T-helper 1 cell (primary cell): ENCODE results near the gene SLC41A3.

Source experiments
- DNase-seq, 5 donors: peaks; one replicate each; pipeline ENCODE4 v3.0.0-alpha.2; 2012 to 2020

SLC41A3 gene

DNA sequence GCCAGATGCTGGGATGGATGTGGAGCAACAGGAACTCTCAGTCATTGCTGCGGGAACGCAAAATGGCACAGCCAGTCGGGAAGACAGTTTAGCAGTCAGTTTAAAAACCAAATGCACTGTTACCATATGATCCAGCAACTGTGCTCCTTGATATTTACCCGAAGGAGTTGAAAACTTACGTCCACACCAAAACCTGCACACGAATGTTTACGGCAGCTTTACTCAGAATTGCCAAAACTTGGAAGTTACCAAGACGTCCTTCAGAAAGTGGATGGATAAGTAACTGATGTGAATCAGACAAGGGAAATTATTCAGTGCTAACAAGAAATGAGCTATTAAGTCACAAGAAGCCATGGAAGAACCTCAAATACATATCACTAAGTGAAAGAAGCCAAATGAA, 36.1 kb upstream of the SLC41A3 start:
- no peak for DNase-seq

DNA sequence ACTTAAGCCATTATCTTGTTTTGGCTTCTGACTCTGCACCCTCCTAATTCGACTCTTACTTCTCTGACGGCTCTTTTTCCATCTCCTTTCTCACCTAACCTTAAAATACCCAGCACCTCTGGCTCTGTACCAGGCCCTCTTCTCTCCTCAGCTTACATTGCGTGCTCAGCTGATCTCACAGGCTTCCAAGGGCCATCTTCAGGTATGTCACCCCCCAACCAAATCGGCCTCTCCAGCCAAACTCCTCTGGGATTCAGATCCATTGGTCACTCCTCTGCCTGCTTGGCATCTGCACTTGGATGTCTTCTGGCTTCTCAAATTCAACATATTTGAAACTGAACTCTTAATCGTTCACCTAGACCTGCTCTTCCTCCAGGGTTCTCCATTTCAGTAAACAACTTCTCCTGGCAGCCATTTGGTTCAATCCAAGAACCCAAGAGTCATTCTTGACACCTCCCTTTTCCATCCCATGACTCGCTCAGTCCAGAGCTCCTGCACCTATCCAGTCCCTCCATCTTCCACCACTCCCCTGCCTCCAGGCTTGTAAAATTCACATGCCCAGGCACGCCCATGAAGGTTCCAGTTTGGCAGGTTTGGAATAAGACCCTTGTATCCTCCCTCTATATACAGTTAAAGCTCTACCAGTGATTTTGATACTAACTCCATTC, 35.2 kb upstream of the SLC41A3 start:
- no peak for DNase-seq

DNA sequence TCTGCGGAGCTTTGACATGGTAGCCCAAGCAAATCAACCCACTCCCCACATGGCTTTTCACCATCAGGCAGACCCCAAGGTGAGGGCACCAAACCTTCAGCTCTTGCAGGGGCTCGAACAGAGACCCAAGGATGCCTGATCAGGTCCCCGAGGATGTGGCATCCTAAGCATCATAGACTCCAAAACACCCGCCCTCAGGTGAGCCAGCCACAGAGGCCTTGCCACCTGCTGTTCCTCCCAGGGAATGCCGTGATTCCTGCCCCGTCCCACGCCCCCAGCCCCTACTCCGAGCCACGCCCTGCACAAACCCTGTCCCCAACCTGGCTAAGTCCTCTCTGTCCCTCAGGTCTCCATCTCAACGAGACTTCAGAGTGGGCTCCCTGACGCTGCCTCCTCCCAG, 34.7 kb upstream of the SLC41A3 start:
- no peak for DNase-seq

DNA sequence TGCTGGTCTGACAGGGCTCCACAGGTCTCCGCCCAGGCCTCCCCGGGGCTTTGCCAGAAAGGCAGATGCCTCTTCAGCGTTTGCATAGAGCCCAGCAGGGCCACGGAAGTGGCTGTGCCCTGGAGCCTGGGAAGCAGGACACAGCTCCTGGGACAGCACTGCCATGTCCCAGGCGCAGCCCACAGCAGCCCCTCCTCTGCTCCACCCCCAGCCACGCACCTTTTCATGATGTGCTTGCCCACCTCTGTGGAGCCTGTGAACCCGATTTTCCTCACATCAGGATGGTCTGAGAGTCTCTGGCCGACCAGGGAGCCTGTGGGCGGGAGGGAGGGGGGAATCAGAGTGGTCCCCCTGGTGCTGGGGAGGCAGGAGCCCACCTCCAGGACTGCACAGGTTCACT, 33.9 kb upstream of the SLC41A3 start:
- DNase-seq: no peak

DNA sequence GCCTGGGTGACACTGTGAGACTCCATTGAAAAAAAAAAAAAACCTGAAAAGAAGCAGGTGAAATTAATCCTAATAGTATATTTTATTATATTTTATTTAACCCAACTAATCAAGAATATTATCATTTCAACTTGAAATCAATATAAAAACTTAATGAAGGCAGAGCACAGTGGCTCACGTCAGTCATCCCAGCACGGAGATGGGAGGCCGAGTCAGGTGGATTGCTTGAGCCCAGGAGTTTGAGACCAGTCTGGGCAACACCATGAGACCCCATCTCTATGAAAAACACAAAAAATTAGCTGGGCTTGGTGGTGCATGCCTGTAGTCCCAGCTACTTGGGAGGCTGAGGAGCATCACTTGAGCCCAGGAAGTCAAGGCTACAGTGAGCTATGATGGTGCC, 33.3 kb upstream of the SLC41A3 start:
- no peak for DNase-seq

DNA sequence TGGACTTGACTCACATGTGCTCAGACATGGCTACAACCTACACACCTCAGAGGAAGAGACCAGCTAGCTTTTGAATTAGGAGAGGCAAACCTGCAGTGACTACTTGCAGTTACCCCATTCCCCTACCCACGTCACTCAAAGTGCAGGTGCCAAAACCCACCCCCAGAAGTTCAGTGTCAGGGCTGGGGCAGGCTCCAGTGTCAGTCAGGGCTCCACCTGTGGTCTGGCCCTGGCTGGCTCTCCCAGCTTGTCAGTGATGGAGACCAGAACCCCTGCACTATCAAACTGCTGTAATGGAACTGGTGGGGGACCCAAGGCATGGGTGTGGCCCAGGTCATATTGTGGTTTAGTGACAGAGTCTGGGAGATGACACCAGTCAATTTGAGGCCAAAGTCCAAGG, 32.6 kb upstream of the SLC41A3 start:
- no peak for DNase-seq

DNA sequence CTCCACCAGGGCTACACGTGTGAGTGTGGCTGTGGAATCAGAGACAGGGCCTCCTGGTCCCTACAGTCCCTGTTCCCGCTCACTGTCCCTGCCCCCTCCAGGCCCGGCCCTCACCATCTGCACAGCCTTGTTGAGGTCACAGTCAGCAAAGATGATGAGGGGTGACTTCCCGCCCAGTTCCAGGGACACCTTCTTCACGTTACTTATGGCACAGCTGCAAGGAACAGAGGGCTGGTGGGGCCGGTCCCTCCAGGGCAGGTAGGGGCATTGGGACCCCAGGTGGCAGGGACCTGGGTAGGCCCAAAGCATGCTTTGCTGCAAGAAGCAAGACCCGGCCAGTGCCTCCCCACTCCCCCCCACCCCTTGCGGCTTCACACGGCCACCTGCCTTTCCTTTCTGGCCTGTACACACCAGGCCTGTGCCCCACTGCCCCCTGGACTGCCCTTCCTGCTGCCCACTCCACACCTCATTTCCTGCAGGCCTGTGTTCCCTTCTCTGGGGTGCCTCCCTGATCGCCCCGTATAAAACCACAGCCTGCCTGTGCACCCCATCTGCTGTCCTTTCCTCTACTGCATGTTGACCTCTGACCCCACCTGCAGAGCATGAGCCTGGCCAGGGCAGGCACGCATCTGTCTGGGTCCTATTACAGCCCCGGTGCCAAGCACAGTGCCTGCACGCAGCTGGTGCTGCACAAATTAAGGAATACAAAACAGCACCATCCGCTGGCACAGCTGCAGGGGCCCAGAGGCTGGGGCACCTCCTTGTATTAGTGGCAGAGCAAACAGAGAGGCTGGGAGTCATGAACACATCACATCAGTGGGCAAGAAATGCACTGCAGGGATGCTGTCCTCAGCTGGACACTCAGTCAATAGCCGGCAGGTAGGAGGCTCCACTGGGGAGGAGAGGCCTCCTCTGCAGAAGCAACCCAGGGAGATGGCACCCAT, 30.8 kb upstream of the SLC41A3 start:
- DNase-seq: no peak

DNA sequence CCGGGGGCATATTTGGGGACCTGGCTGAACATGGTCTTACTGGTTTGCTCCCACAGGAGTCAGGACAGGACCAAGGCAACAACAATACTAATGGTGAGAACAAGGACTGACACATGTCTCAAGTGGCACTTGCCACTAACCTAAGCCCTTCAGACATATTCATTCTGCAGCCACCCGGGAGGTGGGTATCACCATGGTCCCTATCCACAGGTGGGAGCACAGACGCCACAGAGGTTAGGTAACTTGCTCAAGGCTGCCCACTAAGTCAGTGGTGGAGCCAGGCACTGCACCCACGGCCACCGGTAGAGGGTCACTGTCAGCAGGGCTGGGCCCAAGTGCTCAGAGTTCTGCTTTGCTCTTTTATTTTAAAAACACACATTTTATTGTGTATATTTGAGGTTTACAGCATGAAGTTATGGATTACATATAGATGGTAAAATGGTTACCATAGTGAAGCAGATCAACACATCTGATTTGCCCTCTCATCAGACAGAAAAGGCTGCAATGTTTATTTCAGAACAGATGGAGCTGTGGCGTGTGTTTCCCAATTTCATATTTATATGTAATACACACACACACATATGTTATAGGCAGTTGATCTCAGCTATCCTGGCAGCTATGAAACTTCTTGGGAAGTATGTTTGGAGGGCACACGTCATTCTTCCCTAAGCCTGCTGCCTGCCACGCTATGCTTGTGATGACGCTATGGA, 30.0 kb upstream of the SLC41A3 start:
- no peak for DNase-seq

DNA sequence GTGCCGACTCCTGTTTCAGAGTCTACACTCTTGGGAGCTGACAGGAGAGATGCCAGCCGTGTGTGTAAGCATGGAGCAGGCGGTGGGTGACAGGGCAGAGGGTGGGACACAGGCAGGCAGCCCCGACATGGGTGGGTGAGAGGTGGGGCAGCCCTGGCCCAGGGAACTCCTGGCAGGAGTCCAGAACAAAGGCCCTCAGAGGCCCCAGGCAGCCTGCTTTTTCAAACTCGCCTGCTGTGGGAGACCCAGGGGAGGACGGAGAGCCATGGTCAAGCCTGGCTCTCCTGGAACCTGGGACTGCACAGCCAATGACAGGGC, 29.3 kb upstream of the SLC41A3 start:
- no peak for DNase-seq

DNA sequence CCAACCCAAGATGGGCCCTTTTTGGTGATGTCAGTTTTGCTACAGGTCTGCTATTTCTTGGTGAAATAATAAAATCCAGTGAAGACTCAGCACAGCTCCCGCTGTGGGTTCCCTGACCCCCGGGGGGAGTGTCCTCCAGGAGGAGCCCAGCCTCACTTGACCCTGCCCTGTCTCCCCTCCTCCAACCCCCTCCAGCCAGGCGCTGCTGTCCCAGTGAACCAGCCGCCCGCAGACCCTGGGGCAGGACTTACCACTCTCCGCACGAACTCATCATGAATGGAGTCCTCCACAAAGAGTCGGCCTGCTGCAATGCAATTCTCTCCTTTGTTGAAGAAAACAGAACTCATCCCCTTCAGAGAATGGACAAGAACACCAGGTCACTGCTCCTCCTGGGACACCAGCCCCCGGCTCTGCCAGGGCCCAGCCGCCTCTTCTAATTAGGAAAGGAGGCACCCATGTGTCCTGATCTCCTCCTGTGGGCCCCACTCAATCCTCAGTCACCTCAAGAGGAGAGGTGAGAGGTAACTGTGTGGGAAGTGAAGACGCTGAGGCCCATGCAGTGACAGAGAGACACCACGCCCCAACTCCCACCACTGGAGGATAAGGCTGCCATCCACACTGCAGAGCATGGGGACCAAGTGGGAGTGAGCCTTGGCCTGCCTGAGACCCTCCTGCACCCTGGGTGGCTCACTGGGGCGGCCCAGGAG, 28.8 kb upstream of the SLC41A3 start:
- DNase-seq: no peak

DNA sequence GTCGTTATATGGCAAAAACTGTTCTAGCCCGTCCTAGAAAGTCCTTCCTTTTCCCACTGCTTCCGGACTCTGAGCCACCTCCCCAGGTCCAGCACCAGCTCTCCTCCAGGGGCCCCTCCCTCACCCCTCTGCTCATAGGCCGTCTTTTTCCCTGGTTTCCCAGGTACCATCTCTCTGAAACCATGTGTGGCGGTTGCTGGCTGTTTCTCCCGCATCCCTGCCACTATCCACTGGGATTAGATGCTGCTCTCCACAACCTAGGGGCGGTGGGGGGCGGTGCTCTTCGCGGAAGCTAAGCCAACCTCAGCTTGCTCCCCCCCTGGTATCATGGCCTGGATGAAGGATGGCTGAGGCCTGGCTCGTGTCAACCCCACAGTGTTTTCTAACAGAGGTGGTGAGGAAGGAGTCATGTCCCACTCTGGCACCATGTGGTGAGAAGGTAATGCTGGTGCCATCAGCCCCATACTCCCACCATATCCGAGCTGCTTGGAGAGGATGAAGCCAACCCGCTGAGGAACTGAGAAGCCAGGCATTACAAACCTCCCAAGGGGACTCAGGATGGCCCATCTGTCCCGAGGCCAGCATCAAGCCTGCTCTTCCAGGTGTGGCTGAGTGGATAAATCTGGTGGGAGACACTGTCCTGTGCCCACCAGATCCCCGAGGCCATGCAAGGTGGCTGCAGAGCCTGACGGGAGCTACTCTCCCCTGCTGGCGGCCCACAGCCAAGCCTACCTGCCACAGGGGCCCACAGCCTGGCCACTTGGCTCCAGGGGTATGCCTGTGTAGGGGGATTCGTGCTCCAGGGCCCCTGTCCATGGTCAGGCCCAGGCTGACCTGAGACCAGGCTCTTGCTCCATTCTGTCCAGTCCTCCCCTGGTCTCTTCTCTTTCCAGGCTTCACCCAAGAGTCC, 27.9 kb upstream of the SLC41A3 start:
- no peak for DNase-seq

DNA sequence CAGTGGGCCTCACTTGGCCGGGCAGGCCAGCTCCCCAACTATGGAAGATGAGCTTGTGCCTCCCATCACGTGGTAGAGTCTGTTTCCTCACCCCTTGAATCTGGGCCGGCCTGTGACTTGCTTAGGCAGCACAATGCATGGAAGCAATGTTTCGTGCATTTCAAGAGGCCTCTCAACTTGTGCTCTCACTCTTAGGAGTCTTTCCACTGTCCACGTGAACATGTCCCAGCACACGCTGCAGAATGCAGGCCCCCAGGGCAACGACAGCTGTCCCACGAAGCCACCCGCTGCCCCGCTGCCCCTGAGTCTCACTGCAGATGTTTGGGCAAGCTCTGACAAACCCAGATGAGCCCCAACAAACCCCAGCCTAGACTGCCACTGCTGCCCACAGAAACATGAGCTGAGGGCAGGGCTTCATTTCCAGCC, 27.2 kb upstream of the SLC41A3 start:
- no peak for DNase-seq

DNA sequence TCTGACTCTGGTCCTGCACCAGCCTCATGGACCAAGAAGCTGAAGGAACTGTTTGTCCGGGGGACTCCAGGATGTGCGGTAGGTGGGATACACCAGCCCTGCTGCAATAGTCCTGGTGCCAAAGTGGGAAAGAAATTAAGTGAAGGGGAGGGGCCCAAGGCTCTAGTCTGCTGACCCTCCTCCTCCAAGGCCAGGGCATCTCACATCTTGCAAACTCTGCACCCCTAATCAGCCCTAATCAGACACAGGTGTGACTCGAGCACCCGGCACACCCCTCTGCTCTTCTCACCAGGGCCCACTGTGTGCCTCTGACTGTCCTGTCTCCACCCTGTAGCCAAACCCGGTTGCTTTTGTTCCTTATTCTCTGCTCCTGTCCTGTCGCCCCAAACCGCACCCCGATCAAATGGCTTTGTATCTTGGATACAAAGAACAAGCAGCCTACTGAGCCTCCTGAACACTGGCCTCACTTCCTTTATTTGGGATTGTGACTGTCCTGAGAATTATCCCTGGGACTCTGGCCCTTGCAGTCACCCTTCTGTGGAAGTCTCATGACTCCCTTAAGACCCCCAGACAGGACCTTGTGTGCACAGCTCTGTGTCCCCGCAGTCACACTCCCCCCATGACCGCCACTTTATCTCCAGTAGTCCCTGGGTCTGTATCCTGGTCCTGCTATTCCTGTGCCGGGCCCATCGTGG, 26.7 kb upstream of the SLC41A3 start:
- no peak for DNase-seq

DNA sequence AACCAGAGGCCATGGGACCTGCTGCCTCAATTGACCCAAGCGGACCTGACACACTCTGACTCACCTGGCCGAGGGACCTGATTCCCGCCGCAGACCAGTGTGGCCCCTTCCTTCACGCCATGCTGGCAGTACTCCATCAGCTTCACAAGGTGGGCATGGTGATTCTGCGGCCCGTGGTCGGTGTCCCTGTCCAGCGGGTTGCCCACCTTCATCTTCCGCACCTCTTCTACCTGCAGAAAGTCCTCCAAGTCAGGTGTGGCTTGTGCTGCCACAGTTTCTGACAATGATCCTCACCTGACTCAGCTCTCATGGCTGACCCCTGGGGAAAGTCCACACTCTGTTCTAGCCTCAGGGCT, 25.9 kb upstream of the SLC41A3 start:
- no peak for DNase-seq

DNA sequence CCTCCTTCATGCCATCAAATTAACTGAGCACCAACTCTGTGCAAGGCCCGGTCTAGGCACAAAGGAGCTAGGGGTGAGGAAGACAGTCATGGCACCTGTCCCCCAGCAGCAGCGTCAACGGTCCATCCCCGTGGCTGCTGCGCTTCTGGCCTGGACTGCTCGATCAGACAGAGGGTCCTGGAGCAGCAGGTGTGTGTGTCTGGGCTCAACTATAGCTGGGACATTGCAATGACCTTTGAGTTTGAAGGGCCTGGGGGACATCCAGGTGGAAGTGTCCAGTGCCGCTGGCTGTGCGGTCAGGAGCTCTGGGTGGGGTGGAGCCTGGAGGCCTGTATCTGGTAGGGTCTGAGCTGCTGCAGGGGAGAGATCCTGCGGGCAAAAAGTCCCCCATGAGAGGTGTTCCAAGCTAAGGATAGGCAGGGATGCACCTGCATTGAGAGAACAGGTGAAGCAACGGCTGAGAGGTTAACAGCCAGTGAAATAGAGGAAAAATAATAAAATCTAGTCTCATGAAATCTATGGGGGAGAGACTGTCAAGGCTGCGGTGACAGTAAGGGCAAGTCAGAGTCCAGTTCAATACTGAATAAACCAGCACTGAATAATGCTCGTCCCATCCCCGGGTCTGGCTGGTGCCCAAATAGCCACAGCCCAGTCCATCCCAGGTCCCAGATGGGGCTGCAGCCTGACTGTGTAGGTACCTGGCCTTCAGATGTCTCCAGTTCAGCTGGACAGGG, 25.4 kb upstream of the SLC41A3 start:
- no peak for DNase-seq

DNA sequence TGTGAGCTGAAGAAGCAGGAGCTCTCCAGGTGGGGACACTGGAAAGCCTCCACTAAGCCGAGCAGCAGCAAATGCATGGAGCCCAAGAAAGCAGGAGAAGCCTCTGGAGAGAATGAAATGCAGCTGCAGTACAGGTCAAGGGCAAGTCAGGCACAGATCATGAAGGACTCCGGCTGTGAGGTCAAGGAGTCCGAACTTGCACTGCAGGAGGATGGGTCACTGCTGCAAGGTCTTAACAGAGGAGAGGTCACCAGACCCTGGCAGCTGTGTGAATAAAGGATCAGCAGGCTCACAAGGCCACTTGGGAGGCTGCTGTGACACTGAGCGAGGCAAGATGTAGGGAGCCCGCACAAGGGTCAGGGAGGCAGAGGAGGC, 24.7 kb upstream of the SLC41A3 start:
- DNase-seq: no peak

DNA sequence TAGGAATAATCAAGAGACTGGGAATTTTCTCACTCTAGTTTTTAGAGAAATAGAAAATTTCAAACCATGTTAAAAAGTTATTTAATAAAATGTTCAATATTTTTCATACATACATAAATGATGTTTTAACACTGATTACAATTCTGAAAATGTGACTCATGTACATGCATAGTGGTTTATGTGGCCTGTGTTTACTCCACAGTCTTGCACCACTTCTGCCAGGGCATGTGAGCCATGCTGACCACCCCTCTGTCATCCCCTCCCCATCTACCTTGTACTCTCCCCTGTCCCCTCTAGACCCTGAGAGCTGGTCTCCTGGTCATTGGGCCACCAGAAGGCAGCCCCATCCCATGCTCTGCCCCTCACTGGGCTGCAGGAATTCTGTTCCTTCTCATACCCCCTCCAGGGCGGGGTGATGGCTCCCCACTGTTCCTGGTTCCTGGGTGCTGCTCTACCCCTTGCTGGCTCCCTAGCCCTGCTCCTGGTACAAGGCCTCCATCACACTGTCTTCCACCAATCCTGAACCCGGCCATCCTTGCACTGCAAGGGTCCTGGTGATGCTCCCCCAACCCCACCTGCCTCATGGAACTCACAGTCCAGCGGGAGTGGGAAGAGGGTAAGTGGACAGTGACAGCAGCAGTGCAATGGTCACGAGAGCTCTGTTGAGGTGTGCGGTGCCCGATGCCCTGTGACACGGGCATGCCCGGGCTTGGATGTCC, 24.2 kb upstream of the SLC41A3 start:
- no peak for DNase-seq

DNA sequence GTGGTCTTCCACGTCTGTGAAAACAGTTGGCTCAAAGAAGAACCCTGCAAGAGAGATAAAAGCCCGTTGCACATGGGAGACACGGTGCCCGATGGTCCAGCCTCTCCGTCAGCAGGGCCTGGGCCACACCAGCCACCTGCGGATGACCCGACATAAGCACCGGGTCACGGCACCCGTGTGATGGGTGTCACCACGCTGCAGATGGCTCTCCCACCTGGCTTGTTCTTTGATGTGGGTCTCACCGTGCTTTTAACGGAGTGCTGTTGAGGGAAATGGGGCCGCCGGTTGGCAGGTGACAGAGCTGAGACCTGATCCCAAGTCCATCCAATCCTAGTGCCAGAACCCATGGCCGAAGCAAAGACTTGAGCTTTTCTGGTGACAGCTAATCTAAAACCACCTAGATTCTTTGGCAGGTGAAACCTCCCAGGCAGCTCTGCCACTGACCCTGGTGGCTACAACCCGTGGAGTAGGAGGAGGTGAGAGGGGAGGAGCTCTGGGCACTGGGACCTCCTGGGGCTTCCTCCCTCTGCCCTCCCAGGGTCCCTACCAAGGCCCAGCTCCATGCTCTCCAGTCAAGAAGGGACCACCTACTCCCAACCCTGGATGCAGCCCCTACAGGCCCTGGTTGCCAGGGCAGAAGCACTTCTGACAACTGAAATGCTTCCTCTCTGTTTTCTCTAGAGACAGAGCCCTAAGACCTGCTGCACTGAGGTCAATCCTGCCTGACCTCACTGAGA, 23.4 kb upstream of the SLC41A3 start:
- DNase-seq: no peak
